HepG2 (cell line): ENCODE results near the gene TMEM63B. TPM values are rescaled to one million over a fixed set of nuclear protein-coding genes. Genes with fewer than 3 reads are reported as not detected.

Experiments
- CBX1 ChIP-seq: IDR thresholded peaks from one replicate; pipeline ENCODE4 v1.6.1; 2016; ENCODE audit warnings: antibody characterized with exemption, low read depth
- DNMT3B ChIP-seq: conservative IDR thresholded peaks from 2 replicates; pipeline ENCODE4 v1.6.1; 2016; ENCODE audit warnings: missing biosample characterization, control low read depth
- HNRNPLL ChIP-seq: fragments of 200-400 bp; formaldehyde crosslinking; IDR thresholded peaks from 2 replicates; pipeline ENCODE4 v1.6.1; 2017; ENCODE audit warnings: mild to moderate bottlenecking, low read depth, low read length; ENCODE audit not compliant: poor library complexity, severe bottlenecking
- KAT7 ChIP-seq: IDR thresholded peaks from 2 replicates; pipeline ENCODE4 v1.6.1; 2018; ENCODE audit warnings: borderline replicate concordance, missing compliant biosample characterization
- REST ChIP-seq, 2 experiments: IDR thresholded peaks; 2 replicates each; pipeline ENCODE4 v1.6.1; 2011 to 2012; ENCODE audit warnings: low read length in 2 of 2, borderline replicate concordance in 1 of 2, low read depth in 1 of 2, mild to moderate bottlenecking in 1 of 2, moderate library complexity in 1 of 2
- RFX1 ChIP-seq: fragments of 450-650 bp; IDR thresholded peaks from 2 replicates; pipeline ENCODE4 v1.6.1; 2017
- ZBTB2 ChIP-seq: sonication (generic); formaldehyde crosslinking; IDR thresholded peaks from 2 replicates; pipeline ENCODE4 v1.8.0; 2022; ENCODE audit warnings: low read depth, missing genetic modification reagents
- ZFP91 ChIP-seq: sonication (generic); formaldehyde crosslinking; IDR thresholded peaks from 2 replicates; pipeline ENCODE4 v1.9.0; 2022; ENCODE audit warnings: missing genetic modification reagents, mild to moderate bottlenecking, borderline replicate concordance
- ZKSCAN8 ChIP-seq: IDR thresholded peaks from 2 replicates; pipeline ENCODE4 v1.6.1; 2016; ENCODE audit warnings: borderline replicate concordance, missing genetic modification reagents, missing compliant biosample characterization
- ZNF10 ChIP-seq: sonication (generic); formaldehyde crosslinking; IDR thresholded peaks from 2 replicates; pipeline ENCODE4 v1.4.0; 2020; ENCODE audit warnings: mild to moderate bottlenecking, low read depth, missing genetic modification reagents, borderline replicate concordance
- ZNF136 ChIP-seq: sonication (generic); formaldehyde crosslinking; IDR thresholded peaks from 2 replicates; pipeline ENCODE4 v1.8.1; 2022; ENCODE audit warnings: low read depth, mild to moderate bottlenecking, moderate library complexity, missing genetic modification reagents
- ZNF224 ChIP-seq: sonication (generic); formaldehyde crosslinking; IDR thresholded peaks from 2 replicates; pipeline ENCODE4 v1.5.0; 2020; ENCODE audit warnings: mild to moderate bottlenecking, missing genetic modification reagents
- ZNF350 ChIP-seq: sonication (generic); formaldehyde crosslinking; IDR thresholded peaks from 2 replicates; pipeline ENCODE4 v1.4.0; 2020; ENCODE audit warnings: mild to moderate bottlenecking, low read depth, missing genetic modification reagents, borderline replicate concordance
- ZNF441 ChIP-seq: sonication (generic); formaldehyde crosslinking; IDR thresholded peaks from 2 replicates; pipeline ENCODE4 v1.7.0; 2021; ENCODE audit warnings: missing genetic modification reagents, borderline replicate concordance
- ZNF772 ChIP-seq: sonication (generic); formaldehyde crosslinking; IDR thresholded peaks from 2 replicates; pipeline ENCODE4 v1.5.0; 2020; ENCODE audit warnings: mild to moderate bottlenecking, missing genetic modification reagents
- ZSCAN12 ChIP-seq: sonication (generic); formaldehyde crosslinking; IDR thresholded peaks from 2 replicates; pipeline ENCODE4 v1.9.0; 2021; ENCODE audit warnings: mild to moderate bottlenecking, missing genetic modification reagents
- polyA plus RNA-seq, 8 experiments: library from polyadenylated mRNA; depleted of rRNA in 3 of 8; stranded (reverse) in 7 of 8; unstranded in 1 of 8; fragments of >200 nt; fragmentation: Illumina TruSeq in 4 of 8; extraction: Trizol in 4 of 8; gene quantifications; 2 replicates each; pipeline versions ENCODE4 v1.2.1 to v1.2.3, GENCODE V29; 2011 to 2016; ENCODE audit warnings: low read depth in 4 of 8, missing spikeins in 1 of 8, mixed read lengths in 1 of 8; ENCODE audit not compliant: insufficient read depth in 1 of 8
- total RNA-seq, 5 experiments: library from RNA; depleted of rRNA; stranded (reverse); fragments of >200 nt; fragmentation: Illumina TruSeq; extraction: Trizol; gene quantifications; 2 replicates each; pipeline ENCODE4 v1.2.3, GENCODE V29; 2016; ENCODE audit warnings: low read depth in 1 of 5
- TF ChIP-seq, protein P1 (sequence below), 2 experiments: fragments of 450-650 bp in 1 of 2; sonication (generic) in 1 of 2; formaldehyde crosslinking; IDR thresholded peaks; 2 replicates each; pipeline versions ENCODE4 v1.5.0 to v1.8.0; 2020 to 2022; ENCODE audit warnings: mild to moderate bottlenecking in 1 of 2, missing genetic modification reagents in 1 of 2
- TF ChIP-seq, protein P2 (sequence below): IDR thresholded peaks from 2 replicates; pipeline ENCODE4 v1.6.1; 2016; ENCODE audit warnings: control low read depth

The TMEM63B gene
- total and polyA plus RNA-seq, 2 of the 13 experiments (the other 11 are each of a cell fraction or from before 2014, with no cell fraction given), result 27.4 to 75.8 TPM

DNA sequence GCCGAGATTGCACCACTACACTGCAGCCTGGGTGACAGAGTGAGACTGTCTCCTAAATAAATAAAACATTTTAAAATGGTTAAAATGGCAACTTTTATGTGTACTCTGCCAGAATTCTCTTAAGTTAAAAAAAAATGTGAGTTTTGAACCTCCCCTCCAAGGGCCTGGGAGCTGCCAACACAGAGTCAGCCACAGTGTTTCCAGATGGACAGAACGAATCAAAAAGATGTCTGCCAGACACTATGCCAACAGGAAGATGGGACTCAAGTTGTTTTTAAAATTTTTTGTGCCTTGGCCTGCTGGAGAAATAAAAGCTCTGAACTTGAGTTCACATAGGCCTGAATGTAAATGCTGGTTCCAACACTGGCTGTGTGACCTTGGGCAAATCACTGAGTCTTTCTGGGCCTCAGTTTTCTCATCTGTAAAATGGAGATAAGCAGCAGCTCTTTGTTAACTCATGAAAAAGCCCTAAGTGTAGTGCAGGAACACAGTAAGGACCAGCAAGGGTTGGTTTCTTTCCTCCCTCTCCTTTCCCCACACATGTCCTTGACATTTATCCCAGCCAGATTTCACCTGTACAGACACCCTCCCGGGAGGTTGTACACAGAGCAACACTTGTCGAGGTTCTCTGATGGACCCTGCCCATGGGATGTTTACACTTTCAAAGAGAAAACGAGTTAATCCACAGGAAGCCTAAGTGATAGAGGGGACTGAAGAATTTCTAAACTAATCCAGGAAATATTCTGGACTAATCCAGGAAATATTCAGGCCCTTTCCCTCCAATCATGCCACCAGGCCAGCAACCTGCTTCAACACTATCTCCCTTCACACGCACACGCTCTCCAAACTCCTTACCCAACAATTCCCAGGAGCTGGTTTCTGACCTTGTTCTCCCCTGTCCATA, 35.1 kb upstream of the TMEM63B start (continued):
- TF ChIP-seq, protein P1, sequence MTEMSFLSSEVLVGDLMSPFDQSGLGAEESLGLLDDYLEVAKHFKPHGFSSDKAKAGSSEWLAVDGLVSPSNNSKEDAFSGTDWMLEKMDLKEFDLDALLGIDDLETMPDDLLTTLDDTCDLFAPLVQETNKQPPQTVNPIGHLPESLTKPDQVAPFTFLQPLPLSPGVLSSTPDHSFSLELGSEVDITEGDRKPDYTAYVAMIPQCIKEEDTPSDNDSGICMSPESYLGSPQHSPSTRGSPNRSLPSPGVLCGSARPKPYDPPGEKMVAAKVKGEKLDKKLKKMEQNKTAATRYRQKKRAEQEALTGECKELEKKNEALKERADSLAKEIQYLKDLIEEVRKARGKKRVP (CRISPR knock-in tag; IDR thresholded peaks at IDR 0.05), result no peak
- peak; percentile 80; the same call in 1 of the 2 replicates for TF ChIP-seq ZNF224
- TF ChIP-seq, protein P2, sequence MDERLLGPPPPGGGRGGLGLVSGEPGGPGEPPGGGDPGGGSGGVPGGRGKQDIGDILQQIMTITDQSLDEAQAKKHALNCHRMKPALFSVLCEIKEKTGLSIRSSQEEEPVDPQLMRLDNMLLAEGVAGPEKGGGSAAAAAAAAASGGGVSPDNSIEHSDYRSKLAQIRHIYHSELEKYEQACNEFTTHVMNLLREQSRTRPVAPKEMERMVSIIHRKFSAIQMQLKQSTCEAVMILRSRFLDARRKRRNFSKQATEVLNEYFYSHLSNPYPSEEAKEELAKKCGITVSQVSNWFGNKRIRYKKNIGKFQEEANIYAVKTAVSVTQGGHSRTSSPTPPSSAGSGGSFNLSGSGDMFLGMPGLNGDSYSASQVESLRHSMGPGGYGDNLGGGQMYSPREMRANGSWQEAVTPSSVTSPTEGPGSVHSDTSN (CRISPR knock-in tag), result 0 out of 2 replicates have a peak, but pooled peaks have one; percentile 55
- TF ChIP-seq RFX1, result no peak
- peak; percentile 5 for TF ChIP-seq CBX1
- TF ChIP-seq HNRNPLL, result no peak
- no peak for TF ChIP-seq ZFP91 (CRISPR knock-in tag)
- no peak for TF ChIP-seq ZBTB2 (CRISPR knock-in tag)
- no peak for TF ChIP-seq ZNF10
- 0 out of 2 replicates have a peak, but pooled peaks have one; percentile 26 for TF ChIP-seq DNMT3B
- no peak for TF ChIP-seq ZSCAN12 (CRISPR knock-in tag)
- peak; percentile 71; the same call in 1 of the 2 replicates for TF ChIP-seq ZNF441
- TF ChIP-seq KAT7, result peak; percentile 84; the same call in 1 of the 2 replicates
- 0 out of 2 replicates have a peak, but pooled peaks have one; percentile 40 for TF ChIP-seq ZNF772
- peak in 1 of 2 experiments; percentile 75; a peak in 1 of 4 replicates for TF ChIP-seq REST (IDR thresholded peaks at IDR 0.05; ENCODE audit: borderline replicate concordance in 1 of 2, low read depth in 1 of 2, low read length in 2 of 2)
- 0 out of 2 replicates have a peak, but pooled peaks have one; percentile 49 for TF ChIP-seq ZNF136
- TF ChIP-seq ZNF350, result peak; percentile 21; the same call in 1 of the 2 replicates
- peak; percentile 84 for TF ChIP-seq ZKSCAN8 (CRISPR knock-in tag)
